GM23338 (cell line): ENCODE measurements around the gene ZNF747. TPM values are rescaled to one million over a fixed set of nuclear protein-coding genes. Genes with fewer than 3 reads are reported as not detected.

Experiments
- ATAC-seq: fragments of 200-7000 bp; cut with Tn5 transposase; 3 replicates; pipeline ENCODE4 v1.9.1; 2020
- DNase-seq: peaks from one replicate; pipeline ENCODE4 v3.0.0-alpha.2; 2015; ENCODE audit warnings: low spot score
- H2AFZ ChIP-seq: fragments of 200-600 bp; sonication (generic); 2 replicates; pipeline ENCODE4 v1.8.0; 2016; ENCODE audit warnings: antibody characterized with exemption, mild to moderate bottlenecking, moderate library complexity
- H3F3A ChIP-seq: fragments of 200-600 bp; sonication (generic); replicated peaks from 2 replicates; pipeline ENCODE4 v1.8.0; 2017; ENCODE audit warnings: antibody characterized with exemption, mixed run types, low read depth
- H3K27ac ChIP-seq: fragments of 200-600 bp; sonication (generic); 2 replicates; pipeline ENCODE4 v1.6.1; 2016; ENCODE audit warnings: low read depth
- H3K27me3 ChIP-seq: fragments of 200-600 bp; sonication (generic); 2 replicates; pipeline ENCODE4 v1.8.0; 2016; ENCODE audit warnings: mild to moderate bottlenecking, mixed run types, moderate library complexity; ENCODE audit not compliant: insufficient read depth
- H3K36me3 ChIP-seq: fragments of 200-600 bp; sonication (generic); 2 replicates; pipeline ENCODE4 v1.8.0; 2016; ENCODE audit warnings: mild to moderate bottlenecking; ENCODE audit not compliant: insufficient read depth
- H3K4me1 ChIP-seq: fragments of 200-600 bp; sonication (generic); 2 replicates; pipeline ENCODE4 v1.8.0; 2016; ENCODE audit warnings: mild to moderate bottlenecking, moderate library complexity; ENCODE audit not compliant: insufficient read depth
- H3K4me2 ChIP-seq: fragments of 200-600 bp; sonication (generic); 2 replicates; pipeline ENCODE4 v1.7.1; 2017; ENCODE audit warnings: mixed run types
- H3K4me3 ChIP-seq: fragments of 200-600 bp; sonication (generic); 2 replicates; pipeline ENCODE4 v1.6.1; 2016; ENCODE audit warnings: mixed run types
- H3K79me2 ChIP-seq: fragments of 200-600 bp; sonication (generic); replicated peaks from 2 replicates; pipeline ENCODE4 v1.8.0; 2017; ENCODE audit warnings: mild to moderate bottlenecking; ENCODE audit not compliant: insufficient read depth
- H3K9me2 ChIP-seq: fragments of 200-600 bp; sonication (generic); 2 replicates; pipeline ENCODE4 v1.8.0; 2017; ENCODE audit not compliant: insufficient read depth
- H4K20me1 ChIP-seq: fragments of 200-600 bp; sonication (generic); replicated peaks from 2 replicates; pipeline ENCODE4 v1.8.0; 2017; ENCODE audit warnings: mild to moderate bottlenecking; ENCODE audit not compliant: insufficient read depth
- H3K27ac Mint-ChIP-seq: 2 replicates; pipeline ENCODE4 v1.8.0; 2020; ENCODE audit warnings: inconsistent platforms, mild to moderate bottlenecking, moderate library complexity, mixed read lengths
- H3K27me3 Mint-ChIP-seq: 3 replicates; pipeline ENCODE4 v1.8.0; 2022; ENCODE audit warnings: low read depth, mild to moderate bottlenecking, moderate library complexity, mixed read lengths, inconsistent platforms; ENCODE audit not compliant: insufficient read depth, poor library complexity
- H3K36me3 Mint-ChIP-seq: 3 replicates; pipeline ENCODE4 v1.8.0; 2021; ENCODE audit warnings: low read depth, mild to moderate bottlenecking, inconsistent platforms, moderate library complexity, mixed read lengths
- H3K4me1 Mint-ChIP-seq: 3 replicates; pipeline ENCODE4 v1.8.0; 2020; ENCODE audit warnings: mild to moderate bottlenecking, inconsistent platforms, mixed read lengths
- H3K4me3 Mint-ChIP-seq: 3 replicates; pipeline ENCODE4 v1.8.0; 2021; ENCODE audit warnings: moderate library complexity, mild to moderate bottlenecking, inconsistent platforms, mixed read lengths
- H3K9me3 Mint-ChIP-seq: 3 replicates; pipeline ENCODE4 v1.8.0; 2020; ENCODE audit warnings: moderate library complexity, mild to moderate bottlenecking, inconsistent platforms, mixed read lengths
- CREB1 ChIP-seq: fragments of 250-450 bp; sonication (Bioruptor Pico); IDR thresholded peaks from 2 replicates; pipeline ENCODE4 v1.5.0; 2020; ENCODE audit warnings: low read depth, mild to moderate bottlenecking, moderate library complexity
- EZH2 ChIP-seq: fragments of 200-600 bp; sonication (generic); IDR thresholded peaks from one replicate; pipeline ENCODE4 v1.8.0; 2017; ENCODE audit warnings: antibody characterized with exemption, mild to moderate bottlenecking, low read depth; ENCODE audit not compliant: unreplicated experiment
- EZH2phosphoT487 ChIP-seq: fragments of 200-600 bp; sonication (generic); IDR thresholded peaks from one replicate; pipeline ENCODE4 v1.8.1; 2018; ENCODE audit warnings: antibody characterized with exemption; ENCODE audit not compliant: unreplicated experiment
- JUNB ChIP-seq: IDR thresholded peaks from one replicate; pipeline ENCODE4 v1.6.1; 2016; ENCODE audit warnings: antibody characterized with exemption; ENCODE audit not compliant: unreplicated experiment
- NANOG ChIP-seq: IDR thresholded peaks from 2 replicates; pipeline ENCODE4 v1.6.1; 2016; ENCODE audit warnings: antibody characterized with exemption, borderline replicate concordance
- POLR2AphosphoS5 ChIP-seq: IDR thresholded peaks from 2 replicates; pipeline ENCODE4 v1.6.1; 2016; ENCODE audit warnings: antibody characterized with exemption, low read depth
- STAT1 ChIP-seq: IDR thresholded peaks from one replicate; pipeline ENCODE4 v1.6.1; 2016; ENCODE audit warnings: antibody characterized with exemption; ENCODE audit not compliant: unreplicated experiment
- ZNF114 ChIP-seq: fragments of 250-450 bp; sonication (Bioruptor Pico); IDR thresholded peaks from 2 replicates; pipeline ENCODE4 v1.5.0; 2020; ENCODE audit warnings: mild to moderate bottlenecking, moderate library complexity
- ZNF331 ChIP-seq: fragments of 250-450 bp; sonication (Bioruptor Pico); IDR thresholded peaks from 2 replicates; pipeline ENCODE4 v1.5.0; 2020; ENCODE audit warnings: low read depth, mild to moderate bottlenecking, moderate library complexity
- polyA plus RNA-seq: library from polyadenylated mRNA; unstranded; fragments of >200 nt; fragmentation: Nextera tagmentation; extraction: Ambion mirVana; gene quantifications from 2 replicates; pipeline ENCODE4 v1.2.1, GENCODE V29; 2016
- total RNA-seq: library from RNA; depleted of rRNA; stranded (reverse); fragments of >200 nt; shearing (Covaris generic); gene quantifications from 2 replicates; pipeline ENCODE4 v1.2.3, GENCODE V29; 2014
- TF ChIP-seq, protein P1 (sequence below), 2 experiments: fragments of 200-600 bp in 1 of 2; sonication (generic) in 1 of 2; conservative IDR thresholded peaks; 2 replicates each; pipeline versions ENCODE4 v1.5.1 to v1.6.1; 2016 to 2017; ENCODE audit warnings: antibody characterized with exemption in 2 of 2, low read depth in 2 of 2, mild to moderate bottlenecking in 2 of 2, moderate library complexity in 1 of 2
- TF ChIP-seq, protein P2 (sequence below): fragments of 250-450 bp; sonication (Bioruptor Pico); IDR thresholded peaks from 2 replicates; pipeline ENCODE4 v1.5.0; 2020; ENCODE audit warnings: mild to moderate bottlenecking, moderate library complexity
- TF ChIP-seq, protein P3 (sequence below): IDR thresholded peaks from 2 replicates; pipeline ENCODE4 v1.6.1; 2016; ENCODE audit warnings: antibody characterized with exemption
- TF ChIP-seq, protein P4 (sequence below): IDR thresholded peaks from one replicate; pipeline ENCODE4 v1.6.1; 2018; ENCODE audit warnings: antibody characterized with exemption; ENCODE audit not compliant: unreplicated experiment

ZNF747 gene
- total and polyA plus RNA-seq, 2 experiments from 2014 or later, result 4.2 to 12.6 TPM

GRCh38 chr16:30548416-30549253, 14.0 kb upstream of the ZNF747 start:
- H3K4me2 ChIP-seq, result peak overlapping the region; percentile 68
- H3K4me1 ChIP-seq, result peaks cover 16% of the 10 kb centered on the region
- 0 out of 2 replicates have a peak, but pooled peaks cover 4% of the 10 kb centered on the region for H3F3A ChIP-seq
- no peaks in the 10 kb centered on the region for H3K79me2 ChIP-seq
- H3K4me3 ChIP-seq, result 0 out of 2 replicates have a peak overlapping the region, but pooled peaks have one; percentile 18
- peak; percentile 19; the same call in 1 of the 3 replicates for ATAC-seq
- H3K4me1 Mint-ChIP-seq, result peaks cover 17% of the 10 kb centered on the region
- no peaks in the 10 kb centered on the region for H4K20me1 ChIP-seq
- H3K27ac ChIP-seq, result no peak overlapping the region
- H3K36me3 ChIP-seq, result no peaks in the 10 kb centered on the region
- peaks cover 5% of the 10 kb centered on the region for H3K27me3 Mint-ChIP-seq
- H3K36me3 Mint-ChIP-seq, result peaks cover 8% of the 10 kb centered on the region
- H3K27ac Mint-ChIP-seq, result no peak overlapping the region
- H3K9me2 ChIP-seq, result no peaks in the 10 kb centered on the region
- H3K27me3 ChIP-seq, result no peaks in the 10 kb centered on the region
- H3K4me3 Mint-ChIP-seq, result peak overlapping the region; percentile 13; the same call in 1 of the 3 replicates
- TF ChIP-seq CREB1 (CRISPR knock-in tag) (no peak), POLR2AphosphoS5 (no peak), STAT1 (no peak), NANOG (no peak), ZNF114 (CRISPR knock-in tag) (no peak), EZH2 (no peak), ZNF331 (CRISPR knock-in tag) (no peak), EZH2phosphoT487 (no peak), JUNB (no peak)
- TF ChIP-seq, protein P1, sequence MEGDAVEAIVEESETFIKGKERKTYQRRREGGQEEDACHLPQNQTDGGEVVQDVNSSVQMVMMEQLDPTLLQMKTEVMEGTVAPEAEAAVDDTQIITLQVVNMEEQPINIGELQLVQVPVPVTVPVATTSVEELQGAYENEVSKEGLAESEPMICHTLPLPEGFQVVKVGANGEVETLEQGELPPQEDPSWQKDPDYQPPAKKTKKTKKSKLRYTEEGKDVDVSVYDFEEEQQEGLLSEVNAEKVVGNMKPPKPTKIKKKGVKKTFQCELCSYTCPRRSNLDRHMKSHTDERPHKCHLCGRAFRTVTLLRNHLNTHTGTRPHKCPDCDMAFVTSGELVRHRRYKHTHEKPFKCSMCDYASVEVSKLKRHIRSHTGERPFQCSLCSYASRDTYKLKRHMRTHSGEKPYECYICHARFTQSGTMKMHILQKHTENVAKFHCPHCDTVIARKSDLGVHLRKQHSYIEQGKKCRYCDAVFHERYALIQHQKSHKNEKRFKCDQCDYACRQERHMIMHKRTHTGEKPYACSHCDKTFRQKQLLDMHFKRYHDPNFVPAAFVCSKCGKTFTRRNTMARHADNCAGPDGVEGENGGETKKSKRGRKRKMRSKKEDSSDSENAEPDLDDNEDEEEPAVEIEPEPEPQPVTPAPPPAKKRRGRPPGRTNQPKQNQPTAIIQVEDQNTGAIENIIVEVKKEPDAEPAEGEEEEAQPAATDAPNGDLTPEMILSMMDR (conservative IDR thresholded peaks at IDR 0.05; ENCODE audit: low read depth in 2 of 2), result no peak
- TF ChIP-seq, protein P2, sequence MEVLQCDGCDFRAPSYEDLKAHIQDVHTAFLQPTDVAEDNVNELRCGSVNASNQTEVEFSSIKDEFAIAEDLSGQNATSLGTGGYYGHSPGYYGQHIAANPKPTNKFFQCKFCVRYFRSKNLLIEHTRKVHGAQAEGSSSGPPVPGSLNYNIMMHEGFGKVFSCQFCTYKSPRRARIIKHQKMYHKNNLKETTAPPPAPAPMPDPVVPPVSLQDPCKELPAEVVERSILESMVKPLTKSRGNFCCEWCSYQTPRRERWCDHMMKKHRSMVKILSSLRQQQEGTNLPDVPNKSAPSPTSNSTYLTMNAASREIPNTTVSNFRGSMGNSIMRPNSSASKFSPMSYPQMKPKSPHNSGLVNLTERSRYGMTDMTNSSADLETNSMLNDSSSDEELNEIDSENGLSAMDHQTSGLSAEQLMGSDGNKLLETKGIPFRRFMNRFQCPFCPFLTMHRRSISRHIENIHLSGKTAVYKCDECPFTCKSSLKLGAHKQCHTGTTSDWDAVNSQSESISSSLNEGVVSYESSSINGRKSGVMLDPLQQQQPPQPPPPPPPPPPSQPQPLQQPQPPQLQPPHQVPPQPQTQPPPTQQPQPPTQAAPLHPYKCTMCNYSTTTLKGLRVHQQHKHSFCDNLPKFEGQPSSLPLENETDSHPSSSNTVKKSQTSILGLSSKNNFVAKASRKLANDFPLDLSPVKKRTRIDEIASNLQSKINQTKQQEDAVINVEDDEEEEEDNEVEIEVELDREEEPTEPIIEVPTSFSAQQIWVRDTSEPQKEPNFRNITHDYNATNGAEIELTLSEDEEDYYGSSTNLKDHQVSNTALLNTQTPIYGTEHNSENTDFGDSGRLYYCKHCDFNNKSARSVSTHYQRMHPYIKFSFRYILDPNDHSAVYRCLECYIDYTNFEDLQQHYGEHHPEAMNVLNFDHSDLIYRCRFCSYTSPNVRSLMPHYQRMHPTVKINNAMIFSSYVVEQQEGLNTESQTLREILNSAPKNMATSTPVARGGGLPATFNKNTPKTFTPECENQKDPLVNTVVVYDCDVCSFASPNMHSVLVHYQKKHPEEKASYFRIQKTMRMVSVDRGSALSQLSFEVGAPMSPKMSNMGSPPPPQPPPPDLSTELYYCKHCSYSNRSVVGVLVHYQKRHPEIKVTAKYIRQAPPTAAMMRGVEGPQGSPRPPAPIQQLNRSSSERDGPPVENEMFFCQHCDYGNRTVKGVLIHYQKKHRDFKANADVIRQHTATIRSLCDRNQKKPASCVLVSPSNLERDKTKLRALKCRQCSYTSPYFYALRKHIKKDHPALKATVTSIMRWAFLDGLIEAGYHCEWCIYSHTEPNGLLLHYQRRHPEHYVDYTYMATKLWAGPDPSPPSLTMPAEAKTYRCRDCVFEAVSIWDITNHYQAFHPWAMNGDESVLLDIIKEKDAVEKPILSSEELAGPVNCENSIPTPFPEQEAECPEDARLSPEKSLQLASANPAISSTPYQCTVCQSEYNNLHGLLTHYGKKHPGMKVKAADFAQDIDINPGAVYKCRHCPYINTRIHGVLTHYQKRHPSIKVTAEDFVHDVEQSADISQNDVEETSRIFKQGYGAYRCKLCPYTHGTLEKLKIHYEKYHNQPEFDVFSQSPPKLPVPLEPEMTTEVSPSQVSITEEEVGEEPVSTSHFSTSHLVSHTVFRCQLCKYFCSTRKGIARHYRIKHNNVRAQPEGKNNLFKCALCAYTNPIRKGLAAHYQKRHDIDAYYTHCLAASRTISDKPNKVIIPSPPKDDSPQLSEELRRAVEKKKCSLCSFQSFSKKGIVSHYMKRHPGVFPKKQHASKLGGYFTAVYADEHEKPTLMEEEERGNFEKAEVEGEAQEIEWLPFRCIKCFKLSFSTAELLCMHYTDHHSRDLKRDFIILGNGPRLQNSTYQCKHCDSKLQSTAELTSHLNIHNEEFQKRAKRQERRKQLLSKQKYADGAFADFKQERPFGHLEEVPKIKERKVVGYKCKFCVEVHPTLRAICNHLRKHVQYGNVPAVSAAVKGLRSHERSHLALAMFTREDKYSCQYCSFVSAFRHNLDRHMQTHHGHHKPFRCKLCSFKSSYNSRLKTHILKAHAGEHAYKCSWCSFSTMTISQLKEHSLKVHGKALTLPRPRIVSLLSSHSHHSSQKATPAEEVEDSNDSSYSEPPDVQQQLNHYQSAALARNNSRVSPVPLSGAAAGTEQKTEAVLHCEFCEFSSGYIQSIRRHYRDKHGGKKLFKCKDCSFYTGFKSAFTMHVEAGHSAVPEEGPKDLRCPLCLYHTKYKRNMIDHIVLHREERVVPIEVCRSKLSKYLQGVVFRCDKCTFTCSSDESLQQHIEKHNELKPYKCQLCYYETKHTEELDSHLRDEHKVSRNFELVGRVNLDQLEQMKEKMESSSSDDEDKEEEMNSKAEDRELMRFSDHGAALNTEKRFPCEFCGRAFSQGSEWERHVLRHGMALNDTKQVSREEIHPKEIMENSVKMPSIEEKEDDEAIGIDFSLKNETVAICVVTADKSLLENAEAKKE, result no peak
- TF ChIP-seq, protein P3, sequence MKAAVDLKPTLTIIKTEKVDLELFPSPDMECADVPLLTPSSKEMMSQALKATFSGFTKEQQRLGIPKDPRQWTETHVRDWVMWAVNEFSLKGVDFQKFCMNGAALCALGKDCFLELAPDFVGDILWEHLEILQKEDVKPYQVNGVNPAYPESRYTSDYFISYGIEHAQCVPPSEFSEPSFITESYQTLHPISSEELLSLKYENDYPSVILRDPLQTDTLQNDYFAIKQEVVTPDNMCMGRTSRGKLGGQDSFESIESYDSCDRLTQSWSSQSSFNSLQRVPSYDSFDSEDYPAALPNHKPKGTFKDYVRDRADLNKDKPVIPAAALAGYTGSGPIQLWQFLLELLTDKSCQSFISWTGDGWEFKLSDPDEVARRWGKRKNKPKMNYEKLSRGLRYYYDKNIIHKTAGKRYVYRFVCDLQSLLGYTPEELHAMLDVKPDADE, result no peak
- TF ChIP-seq, protein P4, sequence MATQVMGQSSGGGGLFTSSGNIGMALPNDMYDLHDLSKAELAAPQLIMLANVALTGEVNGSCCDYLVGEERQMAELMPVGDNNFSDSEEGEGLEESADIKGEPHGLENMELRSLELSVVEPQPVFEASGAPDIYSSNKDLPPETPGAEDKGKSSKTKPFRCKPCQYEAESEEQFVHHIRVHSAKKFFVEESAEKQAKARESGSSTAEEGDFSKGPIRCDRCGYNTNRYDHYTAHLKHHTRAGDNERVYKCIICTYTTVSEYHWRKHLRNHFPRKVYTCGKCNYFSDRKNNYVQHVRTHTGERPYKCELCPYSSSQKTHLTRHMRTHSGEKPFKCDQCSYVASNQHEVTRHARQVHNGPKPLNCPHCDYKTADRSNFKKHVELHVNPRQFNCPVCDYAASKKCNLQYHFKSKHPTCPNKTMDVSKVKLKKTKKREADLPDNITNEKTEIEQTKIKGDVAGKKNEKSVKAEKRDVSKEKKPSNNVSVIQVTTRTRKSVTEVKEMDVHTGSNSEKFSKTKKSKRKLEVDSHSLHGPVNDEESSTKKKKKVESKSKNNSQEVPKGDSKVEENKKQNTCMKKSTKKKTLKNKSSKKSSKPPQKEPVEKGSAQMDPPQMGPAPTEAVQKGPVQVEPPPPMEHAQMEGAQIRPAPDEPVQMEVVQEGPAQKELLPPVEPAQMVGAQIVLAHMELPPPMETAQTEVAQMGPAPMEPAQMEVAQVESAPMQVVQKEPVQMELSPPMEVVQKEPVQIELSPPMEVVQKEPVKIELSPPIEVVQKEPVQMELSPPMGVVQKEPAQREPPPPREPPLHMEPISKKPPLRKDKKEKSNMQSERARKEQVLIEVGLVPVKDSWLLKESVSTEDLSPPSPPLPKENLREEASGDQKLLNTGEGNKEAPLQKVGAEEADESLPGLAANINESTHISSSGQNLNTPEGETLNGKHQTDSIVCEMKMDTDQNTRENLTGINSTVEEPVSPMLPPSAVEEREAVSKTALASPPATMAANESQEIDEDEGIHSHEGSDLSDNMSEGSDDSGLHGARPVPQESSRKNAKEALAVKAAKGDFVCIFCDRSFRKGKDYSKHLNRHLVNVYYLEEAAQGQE, result no peak
- no peak for DNase-seq
- peaks cover 3% of the 10 kb centered on the region; the same call in 2 of the 3 replicates for H3K9me3 Mint-ChIP-seq
- H2AFZ ChIP-seq, result no peak overlapping the region
